ENCODE results near the gene SH3BP5.

SH3BP5 gene

DNA sequence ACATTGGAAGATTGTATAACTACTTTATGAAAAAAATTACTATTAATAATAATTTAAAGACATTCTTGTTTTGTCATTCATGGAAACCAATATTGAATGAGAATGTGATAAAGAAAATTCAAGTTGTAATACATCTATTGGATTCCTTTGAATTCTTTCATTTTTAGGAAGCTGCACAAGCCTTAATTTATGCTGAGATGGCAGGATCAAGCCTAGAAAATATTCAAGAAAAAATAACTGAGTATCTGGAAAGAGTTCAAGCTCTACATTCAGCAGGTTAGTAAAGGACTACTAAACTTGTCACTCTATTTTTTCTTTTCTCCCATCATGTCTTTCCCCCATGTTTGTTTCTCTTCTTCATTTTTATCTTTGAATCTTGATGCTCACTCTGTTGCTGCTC is 120.4 kb downstream of the SH3BP5 start:
- Histone ChIP-seq H3K27me3 (ENCODE audit: control insufficient read depth in 2 of 2, insufficient read depth in 2 of 2, low read length in 2 of 2) (no peaks in the 10 kb centered on the region), H3K4me1 (ENCODE audit: control insufficient read depth in 2 of 2, insufficient read depth in 2 of 2, low read length in 2 of 2) (peaks cover 9 to 11% of the 10 kb centered on the region in 2 donors), H3K4me3 (ENCODE audit: low read length in 2 of 2) (no peak overlapping the region), H3K27ac (ENCODE audit: low read depth in 2 of 2, low read length in 2 of 2) (no peak overlapping the region), H3K9me3 (ENCODE audit: control insufficient read depth in 2 of 2, low read length in 2 of 2) (no peaks in the 10 kb centered on the region), H3K9ac (ENCODE audit: low read depth in 1 of 2, low read length in 2 of 2) (no peak overlapping the region), H3K36me3 (ENCODE audit: control insufficient read depth in 2 of 2, insufficient read depth in 2 of 2, low read length in 2 of 2) (peaks cover 9 to 27% of the 10 kb centered on the region in 2 donors)

DNA sequence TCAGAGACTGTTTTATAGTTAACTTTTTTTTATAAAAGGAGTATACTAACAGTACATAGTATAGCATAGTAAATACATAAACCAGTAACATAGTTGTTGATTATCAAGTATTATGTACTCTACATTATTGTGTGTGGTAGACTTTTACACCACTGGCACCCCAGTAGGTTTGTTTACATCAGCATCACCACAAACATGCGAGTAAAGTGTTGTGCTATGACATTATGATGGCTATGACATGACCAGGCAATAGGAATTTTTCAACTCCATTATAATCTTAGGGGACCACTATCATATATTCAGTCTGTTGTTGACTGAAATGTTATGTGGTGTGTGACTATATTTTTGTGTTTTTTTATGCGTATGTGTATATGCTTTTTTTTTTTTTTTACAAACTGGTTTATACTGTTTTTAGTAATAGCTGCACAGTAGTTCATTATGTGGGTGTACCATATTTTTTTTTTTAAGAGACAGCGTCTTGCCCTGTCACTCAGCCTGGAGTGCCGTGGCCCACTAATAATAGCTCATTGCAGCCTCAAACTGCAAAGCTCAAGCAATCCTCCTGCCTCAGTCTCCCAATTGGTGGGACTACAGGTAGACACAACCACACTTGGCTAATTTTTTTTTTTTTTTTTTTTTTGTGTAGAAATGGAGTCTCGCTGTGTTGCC is 124.4 kb downstream of the SH3BP5 start:
- H3K4me1 ChIP-seq (ENCODE audit: control insufficient read depth in 2 of 2, insufficient read depth in 2 of 2, low read length in 2 of 2): peaks cover 10 to 15% of the 10 kb centered on the region in 2 donors
- H3K9me3 ChIP-seq (ENCODE audit: control insufficient read depth in 2 of 2, low read length in 2 of 2): no peaks in the 10 kb centered on the region
- peaks cover 6 to 16% of the 10 kb centered on the region in 2 donors for H3K36me3 ChIP-seq (ENCODE audit: control insufficient read depth in 2 of 2, insufficient read depth in 2 of 2, low read length in 2 of 2)
- H3K27ac ChIP-seq (ENCODE audit: low read depth in 2 of 2, low read length in 2 of 2): no peak overlapping the region
- no peaks in the 10 kb centered on the region for H3K27me3 ChIP-seq (ENCODE audit: control insufficient read depth in 2 of 2, insufficient read depth in 2 of 2, low read length in 2 of 2)
- peak overlapping the region; percentile 50 to 96 for H3K4me3 ChIP-seq (ENCODE audit: low read length in 2 of 2)
- H3K9ac ChIP-seq (ENCODE audit: low read depth in 1 of 2, low read length in 2 of 2): peak overlapping the region; percentile 85 to 96

DNA sequence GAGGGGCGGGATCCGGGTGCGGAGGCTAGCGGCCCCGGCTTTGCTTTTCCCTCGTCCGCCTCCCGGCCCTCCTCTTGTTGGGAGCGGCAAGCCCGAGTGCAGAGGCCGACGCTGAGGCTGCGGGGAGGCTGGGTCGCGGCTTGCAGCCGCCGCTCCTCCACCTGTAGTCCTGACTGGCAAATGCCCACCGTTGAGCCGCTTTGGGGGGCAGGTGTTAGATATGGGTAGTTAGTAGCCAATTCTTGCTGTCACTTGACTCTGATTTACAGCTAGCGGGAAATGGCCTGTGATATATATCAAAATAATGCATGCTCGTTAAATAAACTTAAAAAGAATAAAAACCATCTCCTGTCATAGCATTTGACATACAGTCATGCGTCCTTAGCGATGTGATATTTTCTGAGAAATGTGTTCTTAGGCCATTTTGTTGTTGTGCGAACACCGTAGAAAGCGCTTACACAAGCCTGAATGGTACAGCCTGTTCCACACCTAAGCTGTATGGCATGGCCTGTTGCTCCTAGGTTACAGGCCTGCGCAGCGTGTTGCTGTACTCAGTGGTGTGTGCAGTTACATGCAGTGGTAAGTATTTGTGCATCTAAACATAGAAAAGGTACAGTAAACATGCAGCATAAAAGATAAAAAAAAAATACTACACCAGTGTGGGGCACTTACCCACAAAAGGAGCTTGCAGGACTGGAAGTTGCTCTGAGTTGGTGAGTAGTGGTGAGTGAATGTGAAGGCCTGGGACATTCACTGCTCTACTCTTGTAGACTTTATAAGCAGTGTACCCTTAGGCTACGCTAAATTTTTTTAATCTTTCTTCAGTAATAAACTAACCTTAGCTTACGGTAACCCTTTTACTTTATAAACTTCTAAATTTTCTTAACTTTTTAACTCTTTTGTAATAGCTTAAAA is 125.5 kb downstream of the SH3BP5 start:
- peak overlapping the region; percentile 97 to 98 for H3K27ac ChIP-seq (ENCODE audit: low read depth in 2 of 2, low read length in 2 of 2)
- peak overlapping the region; percentile 85 to 96 for H3K9ac ChIP-seq (ENCODE audit: low read depth in 1 of 2, low read length in 2 of 2)
- no peaks in the 10 kb centered on the region for H3K27me3 ChIP-seq (ENCODE audit: control insufficient read depth in 2 of 2, insufficient read depth in 2 of 2, low read length in 2 of 2)
- H3K36me3 ChIP-seq (ENCODE audit: control insufficient read depth in 2 of 2, insufficient read depth in 2 of 2, low read length in 2 of 2): peaks cover under 1 to 5% of the 10 kb centered on the region in 2 donors
- no peaks in the 10 kb centered on the region for H3K9me3 ChIP-seq (ENCODE audit: control insufficient read depth in 2 of 2, low read length in 2 of 2)
- peak overlapping the region; percentile 89 to 96 for H3K4me3 ChIP-seq (ENCODE audit: low read length in 2 of 2)
- peaks cover 10 to 15% of the 10 kb centered on the region in 2 donors for H3K4me1 ChIP-seq (ENCODE audit: control insufficient read depth in 2 of 2, insufficient read depth in 2 of 2, low read length in 2 of 2)

DNA sequence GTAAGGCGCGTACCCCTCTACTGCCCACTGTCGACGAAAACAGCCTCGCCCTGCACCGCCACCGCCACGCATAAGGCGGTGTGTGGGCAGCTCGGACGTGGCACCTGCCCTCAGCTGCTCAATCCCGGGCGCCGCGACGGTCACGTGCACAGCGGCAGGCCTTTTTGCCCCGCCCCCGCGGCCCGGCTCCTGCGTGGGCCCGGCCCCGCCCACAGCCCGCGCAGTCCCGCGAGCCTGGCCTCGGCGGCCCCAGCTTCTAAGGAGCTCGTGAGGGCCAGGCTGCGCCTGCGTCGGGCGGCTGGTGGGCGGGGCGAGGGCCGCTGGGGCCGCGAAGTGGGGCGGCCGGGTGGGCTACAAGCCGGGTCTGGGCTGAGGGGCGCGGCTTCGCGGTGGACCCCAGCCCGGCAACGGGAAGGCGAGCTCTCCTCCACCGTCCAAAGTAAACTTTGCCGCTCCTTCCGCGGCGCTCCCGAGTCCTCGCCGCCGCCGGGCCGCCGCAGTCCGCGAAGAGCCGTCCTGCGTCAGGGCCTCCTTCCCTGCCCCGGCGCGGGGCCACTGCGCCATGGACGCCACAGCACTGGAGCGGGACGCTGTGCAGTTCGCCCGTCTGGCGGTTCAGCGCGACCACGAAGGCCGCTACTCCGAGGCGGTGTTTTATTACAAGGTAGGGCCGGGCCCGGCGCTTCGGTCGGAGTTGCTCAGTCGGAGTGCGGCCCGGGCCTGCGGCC is 126.3 kb downstream of the SH3BP5 start, which contains the start of gene CAPN7:
CAPN7 (plus strand) TSS at position 313 of the 728 bp plus-strand sequence; CDS start at position 563, 250 bp downstream.
- Histone ChIP-seq H3K27ac (ENCODE audit: low read depth in 2 of 2, low read length in 2 of 2) (peak within 1 kb of the TSS; percentile 97 to 98), H3K9me3 (ENCODE audit: control insufficient read depth in 2 of 2, low read length in 2 of 2) (no peaks in the 10 kb centered on the region), H3K36me3 (ENCODE audit: control insufficient read depth in 2 of 2, insufficient read depth in 2 of 2, low read length in 2 of 2) (peaks cover 0 to 5% of the 10 kb centered on the region in 2 donors), H3K4me1 (ENCODE audit: control insufficient read depth in 2 of 2, insufficient read depth in 2 of 2, low read length in 2 of 2) (peaks cover 10 to 15% of the 10 kb centered on the region in 2 donors), H3K9ac (ENCODE audit: low read depth in 1 of 2, low read length in 2 of 2) (peak within 1 kb of the TSS; percentile 85 to 96), H3K4me3 (ENCODE audit: low read length in 2 of 2) (peak within 1 kb of the TSS; percentile 89 to 96), H3K27me3 (ENCODE audit: control insufficient read depth in 2 of 2, insufficient read depth in 2 of 2, low read length in 2 of 2) (no peaks in the 10 kb centered on the region)

DNA sequence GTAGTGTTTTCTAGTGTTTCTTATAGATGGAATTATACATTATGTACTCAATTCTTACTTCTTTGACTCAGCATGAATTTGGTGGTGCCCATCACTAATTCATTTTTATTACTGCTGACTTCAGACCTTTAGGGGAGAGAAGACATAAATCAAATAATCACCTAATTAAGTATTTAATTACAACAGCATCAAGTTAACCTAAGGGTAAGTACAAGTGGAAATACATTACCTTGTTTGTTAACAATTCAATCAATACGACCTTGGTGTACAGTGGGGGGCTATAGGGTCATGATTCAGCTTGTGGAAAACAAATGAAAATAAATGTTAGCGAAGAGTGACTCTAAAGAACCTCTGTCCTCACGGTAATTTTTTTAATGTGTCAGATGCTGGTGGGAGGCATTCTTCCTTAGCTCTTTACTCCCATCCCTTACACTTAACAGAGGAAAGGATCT is 126.9 kb downstream of the SH3BP5 start:
- Histone ChIP-seq H3K27me3 (ENCODE audit: control insufficient read depth in 2 of 2, insufficient read depth in 2 of 2, low read length in 2 of 2) (no peaks in the 10 kb centered on the region), H3K36me3 (ENCODE audit: control insufficient read depth in 2 of 2, insufficient read depth in 2 of 2, low read length in 2 of 2) (peaks cover 0 to under 1% of the 10 kb centered on the region in 2 donors), H3K9me3 (ENCODE audit: control insufficient read depth in 2 of 2, low read length in 2 of 2) (no peaks in the 10 kb centered on the region), H3K9ac (ENCODE audit: low read depth in 1 of 2, low read length in 2 of 2) (peak overlapping the region; percentile 83 to 96), H3K4me3 (ENCODE audit: low read length in 2 of 2) (peak overlapping the region; percentile 86 to 89), H3K4me1 (ENCODE audit: control insufficient read depth in 2 of 2, insufficient read depth in 2 of 2, low read length in 2 of 2) (peaks cover 10 to 15% of the 10 kb centered on the region in 2 donors), H3K27ac (ENCODE audit: low read depth in 2 of 2, low read length in 2 of 2) (peak overlapping the region; percentile 97 to 98)

Measured in mucosa of rectum (tissue), 2 donors.